ENCODE results near the gene AGPS. TPM values are rescaled to one million over a fixed set of nuclear protein-coding genes. Genes with fewer than 3 reads are reported as not detected.

AGPS gene
- total and polyA plus RNA-seq, 10 of the 15 experiments (the other 5 are each of a cell fraction or from before 2014, with no cell fraction given) = 7.9 to 54.2 (median 38.7) TPM

DNA sequence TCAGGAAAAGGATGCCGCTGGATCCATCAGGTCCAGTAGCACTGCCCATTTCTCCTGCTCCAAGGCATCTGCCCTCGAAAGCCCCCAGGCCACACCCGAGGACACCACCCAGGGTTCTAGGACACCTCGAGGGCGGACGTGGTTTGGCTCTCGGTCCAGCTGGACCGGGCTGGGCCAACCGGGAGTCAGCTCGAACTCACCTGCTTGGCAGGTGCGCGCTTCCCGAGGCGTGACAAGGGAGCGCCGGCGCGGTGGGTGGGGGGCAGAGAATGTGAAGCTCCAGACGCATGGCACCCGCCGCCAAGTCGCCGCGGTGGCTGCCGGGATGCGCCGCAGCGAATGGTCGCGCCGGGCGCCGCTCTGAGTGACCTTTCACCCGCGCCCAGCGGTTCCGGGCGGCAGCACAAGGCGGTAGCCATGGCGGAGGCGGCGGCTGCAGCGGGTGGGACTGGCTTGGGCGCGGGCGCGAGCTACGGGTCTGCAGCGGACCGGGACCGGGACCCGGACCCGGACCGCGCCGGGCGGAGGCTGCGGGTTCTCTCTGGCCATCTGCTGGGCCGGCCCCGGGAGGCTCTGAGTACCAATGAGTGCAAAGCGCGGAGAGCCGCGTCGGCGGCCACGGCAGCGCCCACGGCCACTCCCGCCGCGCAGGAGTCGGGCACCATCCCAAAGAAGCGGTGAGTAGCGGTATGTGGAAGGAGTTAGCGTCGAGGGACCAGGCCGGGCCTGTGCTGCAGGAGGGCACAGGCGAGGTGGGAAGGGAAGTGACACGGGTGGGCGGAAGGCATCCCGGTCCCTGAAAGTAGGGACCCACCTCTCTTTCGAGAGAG, at the start of gene AGPS (continued):
- TF ChIP-seq, protein P1, sequence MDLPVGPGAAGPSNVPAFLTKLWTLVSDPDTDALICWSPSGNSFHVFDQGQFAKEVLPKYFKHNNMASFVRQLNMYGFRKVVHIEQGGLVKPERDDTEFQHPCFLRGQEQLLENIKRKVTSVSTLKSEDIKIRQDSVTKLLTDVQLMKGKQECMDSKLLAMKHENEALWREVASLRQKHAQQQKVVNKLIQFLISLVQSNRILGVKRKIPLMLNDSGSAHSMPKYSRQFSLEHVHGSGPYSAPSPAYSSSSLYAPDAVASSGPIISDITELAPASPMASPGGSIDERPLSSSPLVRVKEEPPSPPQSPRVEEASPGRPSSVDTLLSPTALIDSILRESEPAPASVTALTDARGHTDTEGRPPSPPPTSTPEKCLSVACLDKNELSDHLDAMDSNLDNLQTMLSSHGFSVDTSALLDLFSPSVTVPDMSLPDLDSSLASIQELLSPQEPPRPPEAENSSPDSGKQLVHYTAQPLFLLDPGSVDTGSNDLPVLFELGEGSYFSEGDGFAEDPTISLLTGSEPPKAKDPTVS (IDR thresholded peaks at IDR 0.05; ENCODE audit: low read depth, low read length) = no peak
- TF ChIP-seq, protein P2, sequence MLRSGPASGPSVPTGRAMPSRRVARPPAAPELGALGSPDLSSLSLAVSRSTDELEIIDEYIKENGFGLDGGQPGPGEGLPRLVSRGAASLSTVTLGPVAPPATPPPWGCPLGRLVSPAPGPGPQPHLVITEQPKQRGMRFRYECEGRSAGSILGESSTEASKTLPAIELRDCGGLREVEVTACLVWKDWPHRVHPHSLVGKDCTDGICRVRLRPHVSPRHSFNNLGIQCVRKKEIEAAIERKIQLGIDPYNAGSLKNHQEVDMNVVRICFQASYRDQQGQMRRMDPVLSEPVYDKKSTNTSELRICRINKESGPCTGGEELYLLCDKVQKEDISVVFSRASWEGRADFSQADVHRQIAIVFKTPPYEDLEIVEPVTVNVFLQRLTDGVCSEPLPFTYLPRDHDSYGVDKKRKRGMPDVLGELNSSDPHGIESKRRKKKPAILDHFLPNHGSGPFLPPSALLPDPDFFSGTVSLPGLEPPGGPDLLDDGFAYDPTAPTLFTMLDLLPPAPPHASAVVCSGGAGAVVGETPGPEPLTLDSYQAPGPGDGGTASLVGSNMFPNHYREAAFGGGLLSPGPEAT (IDR thresholded peaks at IDR 0.05; ENCODE audit: low read depth) = no peak
- TF ChIP-seq BRCA1 (IDR thresholded peaks at IDR 0.05; ENCODE audit: low read depth, low read length) (no peak), SIN3A (IDR thresholded peaks at IDR 0.05; ENCODE audit: low read depth, low read length) (0 out of 2 replicates have a peak, but pooled peaks have one; percentile 59), FOXM1 (IDR thresholded peaks at IDR 0.05; ENCODE audit: low read depth, low read length) (no peak), ZNF24 (IDR thresholded peaks at IDR 0.05) (peak; percentile 42; the same call in 1 of the 2 replicates), TBL1XR1 (IDR thresholded peaks at IDR 0.05; ENCODE audit: low read depth, low read length) (peak; percentile 43; the same call in 1 of the 2 replicates), SIX5 (IDR thresholded peaks at IDR 0.05; ENCODE audit: low read depth, low read length, severe bottlenecking) (no peak), JUNB (IDR thresholded peaks at IDR 0.05) (no peak), CREM (IDR thresholded peaks at IDR 0.05; ENCODE audit: low read depth) (0 out of 2 replicates have a peak, but pooled peaks have one; percentile 60), SMC3 (IDR thresholded peaks at IDR 0.05; ENCODE audit: borderline replicate concordance, low read length) (no peak), NFXL1 (IDR thresholded peaks at IDR 0.05; ENCODE audit: borderline replicate concordance) (no peak), GATAD2B (conservative IDR thresholded peaks at IDR 0.05; ENCODE audit: low read depth) (peak; percentile 92), BCL11A (IDR thresholded peaks at IDR 0.05; ENCODE audit: low read depth, low read length) (no peak), HDGF (IDR thresholded peaks at IDR 0.05) (0 out of 2 replicates have a peak, but pooled peaks have one; percentile 13)
- TF ChIP-seq, protein P3, sequence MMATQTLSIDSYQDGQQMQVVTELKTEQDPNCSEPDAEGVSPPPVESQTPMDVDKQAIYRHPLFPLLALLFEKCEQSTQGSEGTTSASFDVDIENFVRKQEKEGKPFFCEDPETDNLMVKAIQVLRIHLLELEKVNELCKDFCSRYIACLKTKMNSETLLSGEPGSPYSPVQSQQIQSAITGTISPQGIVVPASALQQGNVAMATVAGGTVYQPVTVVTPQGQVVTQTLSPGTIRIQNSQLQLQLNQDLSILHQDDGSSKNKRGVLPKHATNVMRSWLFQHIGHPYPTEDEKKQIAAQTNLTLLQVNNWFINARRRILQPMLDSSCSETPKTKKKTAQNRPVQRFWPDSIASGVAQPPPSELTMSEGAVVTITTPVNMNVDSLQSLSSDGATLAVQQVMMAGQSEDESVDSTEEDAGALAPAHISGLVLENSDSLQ (IDR thresholded peaks at IDR 0.05) = peak; percentile 74
- TF ChIP-seq, protein P4, sequence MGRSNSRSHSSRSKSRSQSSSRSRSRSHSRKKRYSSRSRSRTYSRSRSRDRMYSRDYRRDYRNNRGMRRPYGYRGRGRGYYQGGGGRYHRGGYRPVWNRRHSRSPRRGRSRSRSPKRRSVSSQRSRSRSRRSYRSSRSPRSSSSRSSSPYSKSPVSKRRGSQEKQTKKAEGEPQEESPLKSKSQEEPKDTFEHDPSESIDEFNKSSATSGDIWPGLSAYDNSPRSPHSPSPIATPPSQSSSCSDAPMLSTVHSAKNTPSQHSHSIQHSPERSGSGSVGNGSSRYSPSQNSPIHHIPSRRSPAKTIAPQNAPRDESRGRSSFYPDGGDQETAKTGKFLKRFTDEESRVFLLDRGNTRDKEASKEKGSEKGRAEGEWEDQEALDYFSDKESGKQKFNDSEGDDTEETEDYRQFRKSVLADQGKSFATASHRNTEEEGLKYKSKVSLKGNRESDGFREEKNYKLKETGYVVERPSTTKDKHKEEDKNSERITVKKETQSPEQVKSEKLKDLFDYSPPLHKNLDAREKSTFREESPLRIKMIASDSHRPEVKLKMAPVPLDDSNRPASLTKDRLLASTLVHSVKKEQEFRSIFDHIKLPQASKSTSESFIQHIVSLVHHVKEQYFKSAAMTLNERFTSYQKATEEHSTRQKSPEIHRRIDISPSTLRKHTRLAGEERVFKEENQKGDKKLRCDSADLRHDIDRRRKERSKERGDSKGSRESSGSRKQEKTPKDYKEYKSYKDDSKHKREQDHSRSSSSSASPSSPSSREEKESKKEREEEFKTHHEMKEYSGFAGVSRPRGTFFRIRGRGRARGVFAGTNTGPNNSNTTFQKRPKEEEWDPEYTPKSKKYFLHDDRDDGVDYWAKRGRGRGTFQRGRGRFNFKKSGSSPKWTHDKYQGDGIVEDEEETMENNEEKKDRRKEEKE (IDR thresholded peaks at IDR 0.05) = no peak
- TF ChIP-seq, protein P5, sequence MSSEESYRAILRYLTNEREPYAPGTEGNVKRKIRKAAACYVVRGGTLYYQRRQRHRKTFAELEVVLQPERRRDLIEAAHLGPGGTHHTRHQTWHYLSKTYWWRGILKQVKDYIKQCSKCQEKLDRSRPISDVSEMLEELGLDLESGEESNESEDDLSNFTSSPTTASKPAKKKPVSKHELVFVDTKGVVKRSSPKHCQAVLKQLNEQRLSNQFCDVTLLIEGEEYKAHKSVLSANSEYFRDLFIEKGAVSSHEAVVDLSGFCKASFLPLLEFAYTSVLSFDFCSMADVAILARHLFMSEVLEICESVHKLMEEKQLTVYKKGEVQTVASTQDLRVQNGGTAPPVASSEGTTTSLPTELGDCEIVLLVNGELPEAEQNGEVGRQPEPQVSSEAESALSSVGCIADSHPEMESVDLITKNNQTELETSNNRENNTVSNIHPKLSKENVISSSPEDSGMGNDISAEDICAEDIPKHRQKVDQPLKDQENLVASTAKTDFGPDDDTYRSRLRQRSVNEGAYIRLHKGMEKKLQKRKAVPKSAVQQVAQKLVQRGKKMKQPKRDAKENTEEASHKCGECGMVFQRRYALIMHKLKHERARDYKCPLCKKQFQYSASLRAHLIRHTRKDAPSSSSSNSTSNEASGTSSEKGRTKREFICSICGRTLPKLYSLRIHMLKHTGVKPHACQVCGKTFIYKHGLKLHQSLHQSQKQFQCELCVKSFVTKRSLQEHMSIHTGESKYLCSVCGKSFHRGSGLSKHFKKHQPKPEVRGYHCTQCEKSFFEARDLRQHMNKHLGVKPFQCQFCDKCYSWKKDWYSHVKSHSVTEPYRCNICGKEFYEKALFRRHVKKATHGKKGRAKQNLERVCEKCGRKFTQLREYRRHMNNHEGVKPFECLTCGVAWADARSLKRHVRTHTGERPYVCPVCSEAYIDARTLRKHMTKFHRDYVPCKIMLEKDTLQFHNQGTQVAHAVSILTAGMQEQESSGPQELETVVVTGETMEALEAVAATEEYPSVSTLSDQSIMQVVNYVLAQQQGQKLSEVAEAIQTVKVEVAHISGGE (CRISPR knock-in tag; IDR thresholded peaks at IDR 0.05) = no peak
